Activated CD4-positive, alpha-beta T cell treated with anti-CD3 and anti-CD28 coated beads, Interleukin-2, amount 50 U/mL, for 48 hours (primary cell): ENCODE data around the gene MYO1B.
A peak's percentile ranks its signal among the peaks of the same experiment; 100 is the strongest.

Experiments used
- DNase-seq, 2 experiments: peaks; one replicate each; pipeline ENCODE4 v3.0.0-alpha.2; 2020

MYO1B gene

GRCh38 chr2:191228333-191228732 is 16.9 kb upstream of the MYO1B start:
- DNase-seq, result no peak

DNA sequence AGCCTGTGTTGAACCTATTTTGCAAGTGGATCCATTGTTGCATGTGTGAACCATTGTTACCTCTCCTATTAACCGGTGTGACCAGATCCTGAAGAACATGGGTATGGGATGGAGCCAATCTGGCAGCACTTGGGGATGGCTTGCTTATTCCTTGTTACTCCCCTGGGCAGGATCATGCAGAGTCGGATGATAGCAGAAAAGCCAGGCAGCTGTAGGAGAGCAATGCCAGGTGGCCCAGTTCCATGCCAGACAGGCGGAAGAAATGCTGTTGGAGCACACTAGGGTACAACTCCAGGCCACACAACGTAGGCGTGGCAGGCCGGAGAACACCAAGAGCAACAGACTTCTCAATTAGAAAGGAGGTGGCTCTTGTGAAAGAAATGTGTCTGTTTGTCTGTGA is 16.3 kb upstream of the MYO1B start:
- no peak for DNase-seq

GRCh38 chr2:191230174-191230573 is 15.0 kb upstream of the MYO1B start:
- no peak for DNase-seq

DNA sequence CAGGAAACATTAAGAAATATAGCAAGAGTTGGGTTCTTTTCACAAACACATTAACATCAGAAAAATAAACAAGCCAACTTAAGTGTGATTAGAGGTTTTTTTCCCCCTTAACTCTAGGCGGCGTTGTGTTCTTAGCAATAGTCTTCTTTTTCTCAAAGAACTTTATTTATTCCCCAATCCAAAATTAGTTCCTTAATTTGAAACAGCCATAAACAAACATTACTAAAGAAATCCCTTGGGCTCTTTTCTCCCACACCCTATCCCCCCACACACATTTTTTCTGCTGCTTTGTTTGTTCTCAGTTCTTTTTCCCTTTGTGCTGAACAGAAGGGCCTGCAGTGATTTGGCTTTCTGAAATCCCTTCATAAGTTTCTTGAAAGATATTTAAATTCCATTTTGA is 13.2 kb upstream of the MYO1B start:
- DNase-seq, result no peak

DNA sequence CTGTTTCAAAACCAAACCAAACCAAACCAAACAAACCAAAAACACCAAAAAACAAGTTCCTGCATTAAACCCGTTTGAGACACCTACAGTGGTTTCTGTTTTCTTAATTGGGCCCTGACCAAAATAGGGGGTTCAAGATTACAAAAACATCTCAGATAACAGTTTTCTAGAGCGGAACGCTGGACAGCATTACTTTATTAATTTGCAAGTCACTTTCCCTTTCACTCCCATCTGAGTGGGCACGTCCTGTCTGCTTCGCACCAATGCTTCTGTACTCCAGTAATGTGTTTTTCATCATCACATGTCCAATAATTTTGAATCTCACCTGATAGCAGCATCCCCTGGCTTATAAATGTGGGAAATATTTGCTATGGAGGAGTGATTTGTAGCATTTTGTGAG is 11.7 kb upstream of the MYO1B start:
- no peak for DNase-seq

GRCh38 chr2:191234376-191234775 is 10.8 kb upstream of the MYO1B start:
- DNase-seq, result no peak

- no peak for DNase-seq
These were observed 4.3 kb upstream of the MYO1B start for GRCh38 chr2:191240871-191241270.

GRCh38 chr2:191241418-191241817 is 3.8 kb upstream of the MYO1B start:
- DNase-seq, result no peak

GRCh38 chr2:191243154-191243553 is 2.0 kb upstream of the MYO1B start:
- DNase-seq, result no peak

DNA sequence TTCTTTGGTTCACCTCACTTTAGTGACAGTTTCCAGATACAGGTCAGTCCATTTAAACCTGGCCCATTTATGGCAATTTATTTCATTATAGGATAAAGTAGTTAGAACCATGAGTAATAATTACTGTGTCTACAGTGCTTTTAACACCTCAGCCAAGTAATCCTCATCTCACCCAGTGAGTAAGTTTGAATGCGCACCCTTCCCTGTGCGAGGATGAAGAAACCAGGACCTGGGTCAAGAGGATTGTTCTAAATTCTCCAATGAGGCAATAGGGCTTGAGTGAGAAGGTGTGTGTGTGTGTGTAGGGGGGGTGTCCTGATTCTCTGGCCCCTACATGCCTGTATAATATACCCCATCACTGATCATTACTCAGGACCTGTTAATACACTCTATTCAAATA is 854 bp upstream of the MYO1B start:
- DNase-seq, result no peak

DNA sequence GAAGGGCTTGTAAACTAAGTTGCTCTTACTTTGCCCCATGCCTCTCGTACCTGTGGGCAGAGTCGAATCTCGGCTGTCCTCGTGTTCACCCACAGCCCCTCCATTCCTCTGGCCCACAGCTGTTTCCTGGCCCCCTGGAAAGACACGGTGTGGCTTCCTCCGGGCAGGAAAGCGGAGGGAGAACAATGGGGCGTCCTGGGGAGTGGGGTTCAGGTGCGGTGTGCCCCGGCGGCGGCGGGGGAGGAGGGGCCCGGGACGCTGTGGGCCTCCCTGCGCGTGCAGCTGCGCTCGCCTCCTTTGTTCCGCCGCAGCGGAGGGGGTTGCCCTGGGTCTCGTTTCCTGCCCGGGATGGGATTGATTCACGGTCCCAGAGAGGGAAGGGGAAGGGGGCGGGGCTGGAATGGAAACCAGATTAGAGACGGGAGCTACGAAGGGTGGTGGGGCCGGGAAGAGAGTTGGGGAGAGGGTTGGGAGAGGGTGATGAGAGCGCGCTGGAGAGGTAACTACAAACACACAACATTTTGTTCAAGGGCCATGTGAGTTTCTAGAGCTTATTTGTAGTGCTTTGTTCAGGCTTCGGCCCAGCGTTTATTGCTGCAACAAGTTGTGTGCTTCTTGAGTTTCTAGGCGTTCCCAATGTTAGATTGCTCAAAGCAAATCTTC is 796 bp downstream of the MYO1B start:
- DNase-seq, result peak; percentile 49 to 58

DNA sequence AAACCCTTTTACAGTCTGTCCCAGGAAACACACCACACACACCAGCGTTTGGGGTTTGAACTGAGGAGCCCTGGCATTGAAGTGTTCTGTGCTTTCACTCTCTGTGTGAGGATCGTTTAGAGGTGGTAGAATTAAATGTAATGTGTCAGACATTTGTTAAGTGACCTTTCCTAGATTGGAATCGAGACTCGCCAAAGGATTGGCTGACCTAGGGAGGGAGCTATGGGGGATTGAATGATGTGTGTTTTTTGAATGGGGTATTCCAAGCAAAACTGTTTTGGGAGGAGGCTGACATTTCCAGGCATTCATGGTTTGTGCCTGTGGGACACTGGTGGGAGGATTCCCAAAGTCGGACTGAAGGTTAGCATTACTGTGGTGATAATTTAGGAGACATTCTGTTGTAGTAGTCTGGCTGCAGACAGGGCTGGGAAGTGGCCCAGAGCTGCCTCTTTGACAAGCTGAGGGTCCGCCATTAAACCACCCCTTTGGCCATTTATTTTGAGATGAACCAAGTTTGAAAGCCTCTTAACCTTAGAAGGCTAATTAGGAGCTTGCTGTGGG is 1.7 kb downstream of the MYO1B start:
- no peak for DNase-seq

- DNase-seq, result no peak
These were observed 2.3 kb downstream of the MYO1B start for GRCh38 chr2:191247381-191248057.

DNA sequence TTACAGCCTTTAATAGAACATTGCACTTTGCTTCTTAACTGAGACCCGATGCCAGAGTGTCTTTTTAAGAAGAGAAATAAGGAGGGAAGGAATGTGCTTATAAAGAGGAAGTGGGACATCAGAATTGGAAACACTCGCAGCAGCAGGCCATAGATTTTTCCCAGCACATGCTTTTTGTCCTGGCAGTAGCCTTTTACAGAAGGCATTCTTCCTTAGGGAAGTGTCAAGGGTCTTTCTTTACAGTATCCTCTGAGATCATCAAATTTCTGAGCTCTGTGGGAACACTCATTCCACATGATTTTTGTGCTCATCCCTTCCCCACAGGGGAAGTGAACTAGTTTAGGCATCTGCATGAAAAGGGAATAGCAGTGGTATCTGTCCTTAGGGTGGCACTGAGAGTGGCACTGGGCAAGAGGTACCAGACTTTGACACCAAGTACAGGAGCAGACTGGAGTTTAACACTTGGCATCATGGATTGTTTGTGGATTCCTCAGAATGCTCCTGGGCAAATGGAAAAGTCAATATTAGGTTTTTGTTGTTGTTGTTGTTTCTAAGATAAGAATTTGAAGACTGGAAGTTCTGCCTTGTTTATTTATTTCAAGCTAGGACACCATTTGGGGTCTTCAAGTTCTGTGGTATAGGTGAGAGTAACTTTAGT is 4.1 kb downstream of the MYO1B start:
- DNase-seq, result no peak

GRCh38 chr2:191250400-191250799 is 5.2 kb downstream of the MYO1B start:
- DNase-seq, result no peak

DNA sequence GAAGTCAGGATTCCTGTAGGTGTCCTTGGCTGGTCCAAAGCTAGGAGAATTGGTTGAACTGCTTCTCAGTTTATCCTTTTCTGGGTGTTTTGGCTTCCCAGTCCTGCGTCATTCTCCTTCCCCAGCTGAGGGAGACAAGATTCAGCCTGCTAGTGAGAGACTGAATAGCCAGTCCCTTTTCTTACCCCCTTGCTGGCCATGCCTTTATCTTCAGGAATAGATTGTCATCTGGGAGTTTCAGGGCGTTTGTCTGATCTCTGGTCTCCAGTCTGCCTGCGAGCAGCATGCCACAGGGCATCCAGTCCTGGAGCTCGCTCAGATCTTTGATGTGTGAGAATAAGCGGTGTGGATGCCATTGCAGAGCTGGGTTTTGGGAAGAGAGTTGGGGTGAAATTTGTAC is 5.8 kb downstream of the MYO1B start:
- no peak for DNase-seq

GRCh38 chr2:191252699-191253098 is 7.5 kb downstream of the MYO1B start:
- DNase-seq, result no peak

DNA sequence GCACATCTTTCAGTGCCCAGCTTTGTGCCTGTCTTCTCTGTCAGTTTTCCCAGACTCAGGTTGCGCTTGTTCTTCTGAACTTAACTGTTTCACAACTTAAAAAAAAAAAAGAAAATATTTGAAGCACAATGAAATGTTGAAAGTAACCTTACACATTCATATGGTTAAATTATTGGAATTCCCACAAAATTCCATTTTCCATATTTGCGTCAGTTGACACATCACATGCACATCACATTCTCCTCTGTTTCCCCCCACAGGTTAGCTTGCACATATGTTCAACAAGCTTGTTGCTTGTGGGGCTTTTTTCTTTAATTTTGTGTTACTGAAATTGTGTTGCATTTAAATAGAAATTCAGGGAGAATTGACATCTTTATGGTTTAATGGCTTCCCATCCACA is 8.3 kb downstream of the MYO1B start:
- no peak for DNase-seq

GRCh38 chr2:191255271-191255670 is 10.1 kb downstream of the MYO1B start:
- DNase-seq, result no peak

DNA sequence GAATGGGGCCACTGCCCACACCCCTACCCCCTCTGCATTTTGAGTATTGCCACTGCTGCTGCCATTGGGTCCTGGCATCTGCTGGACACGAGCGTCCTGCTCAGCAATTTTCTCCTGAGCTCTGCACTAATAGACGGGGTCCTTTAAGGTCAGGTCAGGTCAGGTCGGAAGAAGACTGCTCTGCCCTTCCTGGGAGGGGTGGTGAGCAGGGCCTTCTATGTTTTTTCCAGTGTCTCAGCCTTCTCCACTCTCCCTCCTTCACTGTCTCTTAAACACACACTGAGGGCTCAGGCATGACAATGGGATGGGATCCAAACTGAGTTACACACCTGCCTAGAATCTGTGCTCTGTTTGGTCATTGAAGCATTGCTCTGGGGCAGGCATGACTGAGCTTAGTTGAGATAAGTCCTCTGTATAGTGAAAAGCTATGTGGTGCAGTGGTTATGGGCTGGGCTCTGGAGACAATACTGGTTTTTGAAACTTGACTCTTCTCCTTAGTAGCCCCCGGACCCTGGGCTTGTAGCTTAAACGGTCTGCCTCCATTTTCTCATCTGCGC is 10.6 kb downstream of the MYO1B start:
- no peak for DNase-seq

- no peak for DNase-seq
These were observed 12.7 kb downstream of the MYO1B start for GRCh38 chr2:191257934-191258333.

GRCh38 chr2:191258996-191259395 is 13.8 kb downstream of the MYO1B start:
- no peak for DNase-seq

- DNase-seq, result no peak
These were observed 17.2 kb downstream of the MYO1B start for GRCh38 chr2:191262436-191262835.

GRCh38 chr2:191263050-191263449 is 17.8 kb downstream of the MYO1B start:
- no peak for DNase-seq
